Skeletal muscle tissue (tissue), 4 donors: ENCODE data around the gene DDR1. TPM values are rescaled to one million over a fixed set of nuclear protein-coding genes. Genes with fewer than 3 reads are reported as not detected.

ENCODE experiments used
- H3K27ac ChIP-seq: one replicate; pipeline ENCODE4 v1.7.0; 2013; ENCODE audit warnings: mild to moderate bottlenecking, low read depth, low read length, inconsistent platforms
- H3K27me3 ChIP-seq, 3 donors: one replicate each; pipeline ENCODE4 v1.7.0; 2013; ENCODE audit warnings: low read length in 3 of 3; ENCODE audit not compliant: control insufficient read depth in 3 of 3, insufficient read depth in 3 of 3
- H3K36me3 ChIP-seq, 3 donors: one replicate each; pipeline ENCODE4 v1.7.0; 2013; ENCODE audit warnings: low read length in 3 of 3; ENCODE audit not compliant: control insufficient read depth in 3 of 3, insufficient read depth in 3 of 3
- H3K4me1 ChIP-seq, 3 donors: one replicate each; pipeline ENCODE4 v1.7.0; 2013; ENCODE audit warnings: low read length in 3 of 3, mild to moderate bottlenecking in 3 of 3; ENCODE audit not compliant: control insufficient read depth in 3 of 3, insufficient read depth in 3 of 3
- H3K4me3 ChIP-seq, 3 donors: one replicate each; pipeline ENCODE4 v1.7.0; 2013; ENCODE audit warnings: low read length in 3 of 3
- H3K9ac ChIP-seq, 3 donors: one replicate each; pipeline ENCODE4 v1.7.0; 2013; ENCODE audit warnings: low read length in 3 of 3, mild to moderate bottlenecking in 3 of 3, moderate library complexity in 2 of 3, low read depth in 1 of 3
- H3K9me3 ChIP-seq, 3 donors: one replicate each; pipeline ENCODE4 v1.7.0; 2013; ENCODE audit warnings: low read length in 3 of 3; ENCODE audit not compliant: control insufficient read depth in 3 of 3
- total RNA-seq: library from RNA; depleted of rRNA; stranded (reverse); fragments of >200 nt; gene quantifications from one replicate; pipeline ENCODE4 v1.2.3, GENCODE V29; 2014
- donor health status: Osteomylitis.

DDR1 gene
- total RNA-seq, 1 donor from 2014 or later, result 40.7 TPM

GRCh38 chr6:30930506-30930905, 46.2 kb downstream of the DDR1 start:
- H3K9ac ChIP-seq, result no peak overlapping the region
- no peak overlapping the region for H3K4me3 ChIP-seq
- peaks cover 3 to 5% (median 4%) of the 10 kb centered on the region in 3 donors for H3K9me3 ChIP-seq
- no peaks in the 10 kb centered on the region for H3K27me3 ChIP-seq
- peaks cover 10 to 15% (median 11%) of the 10 kb centered on the region in 3 donors for H3K36me3 ChIP-seq
- H3K4me1 ChIP-seq, result peaks cover 8 to 12% (median 10%) of the 10 kb centered on the region in 3 donors
- H3K27ac ChIP-seq, result no peak overlapping the region

GRCh38 chr6:30931272-30931671, 47.0 kb downstream of the DDR1 start:
- peaks cover 3 to 7% (median 5%) of the 10 kb centered on the region in 3 donors for H3K36me3 ChIP-seq
- peaks cover 3 to 5% (median 4%) of the 10 kb centered on the region in 3 donors for H3K9me3 ChIP-seq
- no peak overlapping the region for H3K4me3 ChIP-seq
- no peak overlapping the region for H3K9ac ChIP-seq
- H3K27ac ChIP-seq, result no peak overlapping the region
- H3K4me1 ChIP-seq, result peaks cover 8 to 9% (median 8%) of the 10 kb centered on the region in 3 donors
- no peaks in the 10 kb centered on the region for H3K27me3 ChIP-seq

- no peak within 1 kb of the TSS for H3K27ac ChIP-seq
- peaks cover 3 to 5% (median 4%) of the 10 kb centered on the region in 3 donors for H3K9me3 ChIP-seq
- peaks cover 0 to under 1% (median under 1%) of the 10 kb centered on the region in 3 donors for H3K4me1 ChIP-seq
- H3K36me3 ChIP-seq, result no peaks in the 10 kb centered on the region
- H3K27me3 ChIP-seq, result peaks cover 0 to 2% (median 0%) of the 10 kb centered on the region in 3 donors
- no peak within 1 kb of the TSS for H3K9ac ChIP-seq
- no peak within 1 kb of the TSS for H3K4me3 ChIP-seq
Observed at GRCh38 chr6:30931969-30932645, 47.8 kb downstream of the DDR1 start, which contains the start of gene SFTA2. SFTA2 (minus strand) TSS chr6:30932170; CDS start chr6:30932096, 74 bp downstream.

- no peak overlapping the region for H3K9ac ChIP-seq
- peaks cover 3 to 5% (median 4%) of the 10 kb centered on the region in 3 donors for H3K9me3 ChIP-seq
- H3K4me3 ChIP-seq, result no peak overlapping the region
- H3K27me3 ChIP-seq, result peaks cover 0 to 5% (median 0%) of the 10 kb centered on the region in 3 donors
- H3K36me3 ChIP-seq, result no peaks in the 10 kb centered on the region
- H3K27ac ChIP-seq, result no peak overlapping the region
- no peaks in the 10 kb centered on the region for H3K4me1 ChIP-seq
Observed at GRCh38 chr6:30932665-30933365, 48.5 kb downstream of the DDR1 start.

GRCh38 chr6:30935018-30935417, 50.7 kb downstream of the DDR1 start:
- Histone ChIP-seq H3K27me3 (peaks cover 0 to 5% (median 3%) of the 10 kb centered on the region in 3 donors), H3K27ac (no peak overlapping the region), H3K9ac (no peak overlapping the region), H3K4me1 (no peaks in the 10 kb centered on the region), H3K36me3 (no peaks in the 10 kb centered on the region), H3K4me3 (no peak overlapping the region), H3K9me3 (no peaks in the 10 kb centered on the region)

GRCh38 chr6:30937265-30937664, 52.9 kb downstream of the DDR1 start:
- H3K27ac ChIP-seq, result no peak overlapping the region
- no peak overlapping the region for H3K4me3 ChIP-seq
- H3K27me3 ChIP-seq, result peaks cover 5 to 18% (median 10%) of the 10 kb centered on the region in 3 donors
- H3K36me3 ChIP-seq, result no peaks in the 10 kb centered on the region
- peaks cover 0 to 1% (median under 1%) of the 10 kb centered on the region in 3 donors for H3K4me1 ChIP-seq
- H3K9ac ChIP-seq, result no peak overlapping the region
- H3K9me3 ChIP-seq, result no peaks in the 10 kb centered on the region

GRCh38 chr6:30938730-30939129, 54.4 kb downstream of the DDR1 start:
- no peak overlapping the region for H3K9ac ChIP-seq

GRCh38 chr6:30939473-30939872, 55.2 kb downstream of the DDR1 start:
- peaks cover 15 to 21% (median 20%) of the 10 kb centered on the region in 3 donors for H3K27me3 ChIP-seq
- no peaks in the 10 kb centered on the region for H3K36me3 ChIP-seq
- no peaks in the 10 kb centered on the region for H3K9me3 ChIP-seq
- peaks cover 6 to 9% (median 8%) of the 10 kb centered on the region in 3 donors for H3K4me1 ChIP-seq
- H3K4me3 ChIP-seq, result no peak overlapping the region
- H3K9ac ChIP-seq, result no peak overlapping the region
- no peak overlapping the region for H3K27ac ChIP-seq

More at GRCh38 chr6:30938730-30939129, 54.4 kb downstream of the DDR1 start:
- no peak overlapping the region for H3K4me3 ChIP-seq
- no peaks in the 10 kb centered on the region for H3K9me3 ChIP-seq
- peaks cover 15 to 21% (median 20%) of the 10 kb centered on the region in 3 donors for H3K27me3 ChIP-seq
- no peak overlapping the region for H3K27ac ChIP-seq
- H3K36me3 ChIP-seq, result no peaks in the 10 kb centered on the region
- H3K4me1 ChIP-seq, result peaks cover 6 to 9% (median 8%) of the 10 kb centered on the region in 3 donors

- H3K27me3 ChIP-seq, result peaks cover 15 to 21% (median 20%) of the 10 kb centered on the region in 3 donors
- H3K27ac ChIP-seq, result no peak within 1 kb of the TSS
- H3K9ac ChIP-seq, result no peak within 1 kb of the TSS
- no peaks in the 10 kb centered on the region for H3K9me3 ChIP-seq
- no peaks in the 10 kb centered on the region for H3K36me3 ChIP-seq
- H3K4me3 ChIP-seq, result no peak within 1 kb of the TSS
- H3K4me1 ChIP-seq, result peaks cover 6 to 9% (median 8%) of the 10 kb centered on the region in 3 donors
Observed at GRCh38 chr6:30940361-30940986, 56.2 kb downstream of the DDR1 start, which contains the start of gene MUCL3. MUCL3 (plus strand) TSS chr6:30940973; CDS start chr6:30941000, 27 bp downstream.
